ENCODE data around the gene GCK. TPM values are rescaled to one million over a fixed set of nuclear protein-coding genes. Genes with fewer than 3 reads are reported as not detected.

The GCK gene
- total RNA-seq, 1 experiment from 2014 or later = not detected

- Histone ChIP-seq H3K9me2 (replicated peaks; ENCODE audit: low read length) (no peaks in the 10 kb centered on the region), H2AFZ (ENCODE audit: low read length) (no peak overlapping the region), H3K4me1 (ENCODE audit: insufficient read depth, low read length) (peaks cover 17% of the 10 kb centered on the region), H3K27ac (ENCODE audit: low read length) (no peak overlapping the region), H3K36me3 (ENCODE audit: low read depth, low read length) (no peaks in the 10 kb centered on the region), H4K20me1 (ENCODE audit: low read length) (no peaks in the 10 kb centered on the region), H3K4me2 (ENCODE audit: low read length) (no peak overlapping the region), H3K79me2 (ENCODE audit: low read length) (no peaks in the 10 kb centered on the region), H3K9ac (ENCODE audit: low read length) (no peak overlapping the region), H3K27me3 (ENCODE audit: low read length) (no peaks in the 10 kb centered on the region), H3K4me3 (ENCODE audit: low read length) (no peak overlapping the region), H3K9me3 (ENCODE audit: low read length) (no peaks in the 10 kb centered on the region), H3F3A (ENCODE audit: low read length, unreplicated experiment) (no peaks in the 10 kb centered on the region)
- BruUV-seq (replicated peaks) = no TSS peak
- no peak for TF ChIP-seq EZH2phosphoT487 (IDR thresholded peaks at IDR 0.05; ENCODE audit: borderline replicate concordance, low read length)
- no peak for TF ChIP-seq CTCF (conservative IDR thresholded peaks at IDR 0.05; ENCODE audit: low read depth, low read length)
- no peak for TF ChIP-seq EZH2 (IDR thresholded peaks at IDR 0.05; ENCODE audit: low read length, unreplicated experiment)
- intact Hi-C loops (cut with micrococcal nuclease) = no loop called here
- POLR2A ChIA-PET (ENCODE audit: unreplicated experiment) = no interaction called here
- CTCF ChIA-PET = no interaction called here
- ATAC-seq = no peak
- no peak for DNase-seq
Measured at GRCh38 chr7:44187636-44188416, 1.4 kb downstream of the GCK start.

GRCh38 chr7:44186736-44187135, 2.5 kb downstream of the GCK start:
- Histone ChIP-seq H3K9me2 (replicated peaks; ENCODE audit: low read length) (no peaks in the 10 kb centered on the region), H3K4me3 (ENCODE audit: low read length) (no peak overlapping the region), H3K9me3 (ENCODE audit: low read length) (no peaks in the 10 kb centered on the region), H4K20me1 (ENCODE audit: low read length) (no peaks in the 10 kb centered on the region), H3K4me2 (ENCODE audit: low read length) (no peak overlapping the region), H3F3A (ENCODE audit: low read length, unreplicated experiment) (no peaks in the 10 kb centered on the region), H3K79me2 (ENCODE audit: low read length) (no peaks in the 10 kb centered on the region), H3K27me3 (ENCODE audit: low read length) (no peaks in the 10 kb centered on the region), H3K27ac (ENCODE audit: low read length) (no peak overlapping the region), H3K36me3 (ENCODE audit: low read depth, low read length) (no peaks in the 10 kb centered on the region), H2AFZ (ENCODE audit: low read length) (no peak overlapping the region), H3K4me1 (ENCODE audit: insufficient read depth, low read length) (peaks cover 17% of the 10 kb centered on the region), H3K9ac (ENCODE audit: low read length) (no peak overlapping the region)
- DNase-seq (no peak), ATAC-seq (no peak)
- BruUV-seq (replicated peaks) = no TSS peak
- ChIA-PET CTCF (no interaction called here), POLR2A (ENCODE audit: unreplicated experiment) (no interaction called here)
- TF ChIP-seq CTCF (conservative IDR thresholded peaks at IDR 0.05; ENCODE audit: low read depth, low read length) (no peak), EZH2 (IDR thresholded peaks at IDR 0.05; ENCODE audit: low read length, unreplicated experiment) (no peak), EZH2phosphoT487 (IDR thresholded peaks at IDR 0.05; ENCODE audit: borderline replicate concordance, low read length) (no peak)
- intact Hi-C loops (cut with micrococcal nuclease) = no loop called here

- Histone ChIP-seq H3K9ac (ENCODE audit: low read length) (no peak overlapping the region), H2AFZ (ENCODE audit: low read length) (no peak overlapping the region), H3K9me2 (replicated peaks; ENCODE audit: low read length) (no peaks in the 10 kb centered on the region), H3K4me3 (ENCODE audit: low read length) (no peak overlapping the region), H4K20me1 (ENCODE audit: low read length) (no peaks in the 10 kb centered on the region), H3K4me1 (ENCODE audit: insufficient read depth, low read length) (peaks cover 17% of the 10 kb centered on the region), H3K4me2 (ENCODE audit: low read length) (no peak overlapping the region), H3K36me3 (ENCODE audit: low read depth, low read length) (no peaks in the 10 kb centered on the region), H3K27me3 (ENCODE audit: low read length) (no peaks in the 10 kb centered on the region), H3K27ac (ENCODE audit: low read length) (no peak overlapping the region), H3F3A (ENCODE audit: low read length, unreplicated experiment) (no peaks in the 10 kb centered on the region), H3K79me2 (ENCODE audit: low read length) (no peaks in the 10 kb centered on the region), H3K9me3 (ENCODE audit: low read length) (no peaks in the 10 kb centered on the region)
- intact Hi-C loops (cut with micrococcal nuclease) = no loop called here
- ChIA-PET CTCF (no interaction called here), POLR2A (ENCODE audit: unreplicated experiment) (interaction anchor here (0.6 kb wide), 1 partner anchor 96 kb away, joined by 9 read pairs; no protein-coding TSS in a partner anchor)
- DNase-seq (no peak), ATAC-seq (no peak)
- no TSS peak for BruUV-seq (replicated peaks)
- TF ChIP-seq EZH2phosphoT487 (IDR thresholded peaks at IDR 0.05; ENCODE audit: borderline replicate concordance, low read length) = no peak
- TF ChIP-seq EZH2 (IDR thresholded peaks at IDR 0.05; ENCODE audit: low read length, unreplicated experiment) = no peak
- no peak for TF ChIP-seq CTCF (conservative IDR thresholded peaks at IDR 0.05; ENCODE audit: low read depth, low read length)
Measured at GRCh38 chr7:44185729-44186128, 3.5 kb downstream of the GCK start.
